Measurements from ENCODE around the gene FGF12. TPM values are rescaled to one million over a fixed set of nuclear protein-coding genes. Genes with fewer than 3 reads are reported as not detected.

Gene FGF12
- total RNA-seq, 1 experiment from 2014 or later = 0.51 TPM

DNA sequence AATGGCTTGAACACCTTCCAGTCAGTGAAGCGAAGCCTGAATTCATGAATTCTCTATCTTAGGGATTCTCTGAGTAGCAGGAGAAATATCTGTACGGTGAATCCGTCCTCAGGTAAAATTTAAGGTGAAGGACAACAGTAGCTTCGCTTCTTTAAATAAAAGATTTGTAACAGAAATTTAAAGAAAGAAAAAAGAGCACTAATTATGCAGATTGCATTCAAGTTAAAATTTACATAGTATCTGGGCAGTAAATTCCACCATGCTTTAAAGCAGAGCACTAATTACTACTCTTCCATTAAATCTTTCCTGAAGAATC, 282.6 kb downstream of the FGF12 start:
- Histone ChIP-seq H3K27ac (ENCODE audit: low read length) (no peak overlapping the region), H3K4me3 (ENCODE audit: low read depth in 2 of 2, low read length in 2 of 2) (no peak overlapping the region), H3K36me3 (ENCODE audit: control insufficient read depth, insufficient read depth, low read length) (no peaks in the 10 kb centered on the region), H3K9me3 (ENCODE audit: control insufficient read depth, insufficient read depth, low read depth, low read length) (no peaks in the 10 kb centered on the region), H3K27me3 (ENCODE audit: control insufficient read depth, insufficient read depth, low read length) (peaks cover 18% of the 10 kb centered on the region), H3K4me1 (ENCODE audit: control insufficient read depth, insufficient read depth, low read length) (no peaks in the 10 kb centered on the region)
- POLR2A ChIA-PET = no interaction called here
- in situ Hi-C loops (cut with HindIII; ENCODE audit: low pct_unique_long_range_greater_than_20kb, low sequenced_read_pairs) = no loop called here
- DNase-seq (ENCODE audit: low read depth, low spot score) (no peak), ATAC-seq (no peak)
- no TSS peak for BruUV-seq (replicated peaks)
- CTCF ChIA-PET = interaction anchor here (0.6 to 1.3 kb wide), 6 partner anchors 256 to 1560 kb away, joined by 3 to 6 read pairs (median 3); no protein-coding TSS in a partner anchor
- intact Hi-C loops (cut with micrococcal nuclease; ENCODE audit: unreplicated experiment) = loop anchor here (1.0 to 10.0 kb wide), 3 partner anchors 256 to 1027 kb away; no protein-coding TSS in a partner anchor
- TF ChIP-seq, protein P1, sequence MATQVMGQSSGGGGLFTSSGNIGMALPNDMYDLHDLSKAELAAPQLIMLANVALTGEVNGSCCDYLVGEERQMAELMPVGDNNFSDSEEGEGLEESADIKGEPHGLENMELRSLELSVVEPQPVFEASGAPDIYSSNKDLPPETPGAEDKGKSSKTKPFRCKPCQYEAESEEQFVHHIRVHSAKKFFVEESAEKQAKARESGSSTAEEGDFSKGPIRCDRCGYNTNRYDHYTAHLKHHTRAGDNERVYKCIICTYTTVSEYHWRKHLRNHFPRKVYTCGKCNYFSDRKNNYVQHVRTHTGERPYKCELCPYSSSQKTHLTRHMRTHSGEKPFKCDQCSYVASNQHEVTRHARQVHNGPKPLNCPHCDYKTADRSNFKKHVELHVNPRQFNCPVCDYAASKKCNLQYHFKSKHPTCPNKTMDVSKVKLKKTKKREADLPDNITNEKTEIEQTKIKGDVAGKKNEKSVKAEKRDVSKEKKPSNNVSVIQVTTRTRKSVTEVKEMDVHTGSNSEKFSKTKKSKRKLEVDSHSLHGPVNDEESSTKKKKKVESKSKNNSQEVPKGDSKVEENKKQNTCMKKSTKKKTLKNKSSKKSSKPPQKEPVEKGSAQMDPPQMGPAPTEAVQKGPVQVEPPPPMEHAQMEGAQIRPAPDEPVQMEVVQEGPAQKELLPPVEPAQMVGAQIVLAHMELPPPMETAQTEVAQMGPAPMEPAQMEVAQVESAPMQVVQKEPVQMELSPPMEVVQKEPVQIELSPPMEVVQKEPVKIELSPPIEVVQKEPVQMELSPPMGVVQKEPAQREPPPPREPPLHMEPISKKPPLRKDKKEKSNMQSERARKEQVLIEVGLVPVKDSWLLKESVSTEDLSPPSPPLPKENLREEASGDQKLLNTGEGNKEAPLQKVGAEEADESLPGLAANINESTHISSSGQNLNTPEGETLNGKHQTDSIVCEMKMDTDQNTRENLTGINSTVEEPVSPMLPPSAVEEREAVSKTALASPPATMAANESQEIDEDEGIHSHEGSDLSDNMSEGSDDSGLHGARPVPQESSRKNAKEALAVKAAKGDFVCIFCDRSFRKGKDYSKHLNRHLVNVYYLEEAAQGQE (IDR thresholded peaks at IDR 0.05; ENCODE audit: insufficient read depth in 1 of 2, low read depth in 2 of 2, low read length in 1 of 2) = no peak

DNA sequence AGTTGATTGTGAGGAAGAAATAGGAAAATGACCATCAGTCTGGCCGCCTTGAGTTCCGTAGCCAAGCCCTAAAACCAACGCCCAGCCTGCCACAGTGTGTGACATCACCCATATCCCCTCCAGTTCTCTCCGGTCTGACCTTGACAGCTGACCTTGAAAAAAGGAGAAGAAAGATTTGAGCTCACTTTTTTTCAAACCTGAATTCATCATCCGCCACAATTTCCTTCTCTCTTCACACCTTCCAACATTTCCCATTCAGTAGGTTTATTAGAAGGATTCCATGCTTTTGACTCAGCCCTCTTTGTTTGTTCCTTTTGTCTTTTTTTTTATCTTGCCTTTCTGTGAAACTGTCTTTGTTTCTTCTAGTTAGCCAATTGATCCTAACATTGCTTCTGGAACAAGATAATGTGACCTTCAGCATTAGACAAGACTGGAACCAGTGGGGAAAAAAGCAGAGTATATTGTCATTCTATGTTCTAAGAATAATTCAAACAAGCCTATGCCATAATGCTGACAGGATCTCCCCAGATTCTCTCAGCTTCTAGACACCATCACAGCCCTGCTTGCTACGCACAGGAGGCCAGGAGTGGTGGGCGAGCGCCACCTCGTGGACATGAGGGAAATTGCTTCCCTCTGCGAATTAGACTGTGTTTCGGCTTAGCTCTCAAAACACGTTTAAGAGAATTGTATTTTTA, 283.1 kb downstream of the FGF12 start:
- in situ Hi-C loops (cut with HindIII; ENCODE audit: low pct_unique_long_range_greater_than_20kb, low sequenced_read_pairs) = no loop called here

More for the DNA sequence above, 283.1 kb downstream of the FGF12 start:
- ATAC-seq (peak; percentile 94), DNase-seq (ENCODE audit: low read depth, low spot score) (peak; percentile 51)
- no TSS peak for BruUV-seq (replicated peaks)
- Histone ChIP-seq H3K9me3 (ENCODE audit: control insufficient read depth, insufficient read depth, low read depth, low read length) (no peaks in the 10 kb centered on the region), H3K27me3 (ENCODE audit: control insufficient read depth, insufficient read depth, low read length) (peaks cover 18% of the 10 kb centered on the region), H3K36me3 (ENCODE audit: control insufficient read depth, insufficient read depth, low read length) (no peaks in the 10 kb centered on the region), H3K4me1 (ENCODE audit: control insufficient read depth, insufficient read depth, low read length) (no peaks in the 10 kb centered on the region), H3K27ac (ENCODE audit: low read length) (no peak overlapping the region), H3K4me3 (ENCODE audit: low read depth in 2 of 2, low read length in 2 of 2) (no peak overlapping the region)
- TF ChIP-seq, protein P2, sequence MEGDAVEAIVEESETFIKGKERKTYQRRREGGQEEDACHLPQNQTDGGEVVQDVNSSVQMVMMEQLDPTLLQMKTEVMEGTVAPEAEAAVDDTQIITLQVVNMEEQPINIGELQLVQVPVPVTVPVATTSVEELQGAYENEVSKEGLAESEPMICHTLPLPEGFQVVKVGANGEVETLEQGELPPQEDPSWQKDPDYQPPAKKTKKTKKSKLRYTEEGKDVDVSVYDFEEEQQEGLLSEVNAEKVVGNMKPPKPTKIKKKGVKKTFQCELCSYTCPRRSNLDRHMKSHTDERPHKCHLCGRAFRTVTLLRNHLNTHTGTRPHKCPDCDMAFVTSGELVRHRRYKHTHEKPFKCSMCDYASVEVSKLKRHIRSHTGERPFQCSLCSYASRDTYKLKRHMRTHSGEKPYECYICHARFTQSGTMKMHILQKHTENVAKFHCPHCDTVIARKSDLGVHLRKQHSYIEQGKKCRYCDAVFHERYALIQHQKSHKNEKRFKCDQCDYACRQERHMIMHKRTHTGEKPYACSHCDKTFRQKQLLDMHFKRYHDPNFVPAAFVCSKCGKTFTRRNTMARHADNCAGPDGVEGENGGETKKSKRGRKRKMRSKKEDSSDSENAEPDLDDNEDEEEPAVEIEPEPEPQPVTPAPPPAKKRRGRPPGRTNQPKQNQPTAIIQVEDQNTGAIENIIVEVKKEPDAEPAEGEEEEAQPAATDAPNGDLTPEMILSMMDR (IDR thresholded peaks at IDR 0.05) = peak; percentile 99
- TF ChIP-seq POLR2AphosphoS5 (IDR thresholded peaks at IDR 0.05; ENCODE audit: low read depth, low read length) = no peak
- TF ChIP-seq, protein P1 (IDR thresholded peaks at IDR 0.05; ENCODE audit: insufficient read depth in 1 of 2, low read depth in 2 of 2, low read length in 1 of 2) = no peak
- intact Hi-C loops (cut with micrococcal nuclease; ENCODE audit: unreplicated experiment) = loop anchor here (1.0 to 10.0 kb wide), 3 partner anchors 256 to 1027 kb away; no protein-coding TSS in a partner anchor
- ChIA-PET POLR2A (no interaction called here), CTCF (interaction anchor here (0.6 to 1.3 kb wide), 7 partner anchors 256 to 1560 kb away, joined by 3 to 6 read pairs (median 3); no protein-coding TSS in a partner anchor)

Measured in Panc1 (cell line).